Epithelial cell of prostate (primary cell): ENCODE measurements around the gene PKHD1.

Experiments used
- DNase-seq: peaks from one replicate; pipeline ENCODE4 v3.0.0-alpha.2; 2011; ENCODE audit warnings: low read depth, low spot score
- H3K27ac ChIP-seq: fragments of 450-650 bp; 2 replicates; pipeline ENCODE4 v1.5.1; 2017; ENCODE audit warnings: mild to moderate bottlenecking

The PKHD1 gene

GRCh38 chr6:51578362-51578761, 509.1 kb downstream of the PKHD1 start:
- H3K27ac ChIP-seq: no peak overlapping the region
- no peak for DNase-seq

- no peak overlapping the region for H3K27ac ChIP-seq
Measured at GRCh38 chr6:51574040-51574439, 513.4 kb downstream of the PKHD1 start.

GRCh38 chr6:51571168-51571567, 516.2 kb downstream of the PKHD1 start:
- H3K27ac ChIP-seq: no peak overlapping the region
- no peak for DNase-seq

More at GRCh38 chr6:51574040-51574439, 513.4 kb downstream of the PKHD1 start:
- DNase-seq: no peak

GRCh38 chr6:51570168-51570921, 517.1 kb downstream of the PKHD1 start:
- no peak overlapping the region for H3K27ac ChIP-seq
- DNase-seq: peak; percentile 14

- H3K27ac ChIP-seq: no peak overlapping the region
- no peak for DNase-seq
Measured at GRCh38 chr6:51569594-51569993, 517.8 kb downstream of the PKHD1 start.

- no peak overlapping the region for H3K27ac ChIP-seq
- DNase-seq: peak; percentile 5
Measured at GRCh38 chr6:51568771-51569170, 518.6 kb downstream of the PKHD1 start.

- DNase-seq: no peak
- no peak overlapping the region for H3K27ac ChIP-seq
Measured at GRCh38 chr6:51565472-51565871, 521.9 kb downstream of the PKHD1 start.
